Neural cell (in vitro differentiated cells): ENCODE measurements around the gene DCANP1. TPM values are rescaled to one million over a fixed set of nuclear protein-coding genes. Genes with fewer than 3 reads are reported as not detected.

Experiments used
- H2AFZ ChIP-seq: fragments of 200-600, 300-800 bp; sonication (generic), shearing (Covaris generic); 2 replicates; pipeline ENCODE4 v1.6.0; 2014; ENCODE audit warnings: low read depth, mild to moderate bottlenecking, antibody characterized with exemption, low read length, moderate library complexity
- H3F3A ChIP-seq: fragments of 200-600 bp; shearing (Covaris generic); 2 replicates; pipeline ENCODE4 v1.6.1; 2016; ENCODE audit warnings: mild to moderate bottlenecking, moderate library complexity, mixed read lengths, antibody characterized with exemption, low read length; ENCODE audit not compliant: insufficient read depth, poor library complexity, severe bottlenecking
- H3K27ac ChIP-seq: fragments of 200-600, 300-800 bp; sonication (generic), shearing (Covaris generic); 2 replicates; pipeline ENCODE4 v1.5.1; 2014; ENCODE audit warnings: mild to moderate bottlenecking, low read length, moderate library complexity
- H3K27me3 ChIP-seq: fragments of 300-800, 200-600 bp; sonication (generic), shearing (Covaris generic); 2 replicates; pipeline ENCODE4 v1.6.0; 2014; ENCODE audit warnings: mild to moderate bottlenecking, low read depth, low read length, moderate library complexity; ENCODE audit not compliant: insufficient read depth
- H3K36me3 ChIP-seq: fragments of 300-800, 200-600 bp; sonication (generic), shearing (Covaris generic); 2 replicates; pipeline ENCODE4 v1.5.1; 2014; ENCODE audit warnings: mild to moderate bottlenecking, antibody characterized with exemption, low read length, moderate library complexity; ENCODE audit not compliant: insufficient read depth
- H3K4me2 ChIP-seq: fragments of 300-800, 200-600 bp; sonication (generic), shearing (Covaris generic); 2 replicates; pipeline ENCODE4 v1.6.0; 2014; ENCODE audit warnings: mild to moderate bottlenecking, low read length
- H3K4me3 ChIP-seq: fragments of 300-800, 200-600 bp; sonication (generic), shearing (Covaris generic); 2 replicates; pipeline ENCODE4 v1.5.1; 2014; ENCODE audit warnings: mild to moderate bottlenecking, low read length, moderate library complexity
- H3K79me2 ChIP-seq: fragments of 200-600 bp; shearing (Covaris generic); replicated peaks from 2 replicates; pipeline ENCODE4 v1.6.0; 2014; ENCODE audit warnings: mild to moderate bottlenecking, low read length, moderate library complexity; ENCODE audit not compliant: insufficient read depth
- H3K9ac ChIP-seq: fragments of 300-800, 200-600 bp; sonication (generic), shearing (Covaris generic); 2 replicates; pipeline ENCODE4 v1.6.1; 2016; ENCODE audit warnings: mild to moderate bottlenecking, low read length, mixed read lengths
- H3K9me2 ChIP-seq: fragments of 200-600 bp; shearing (Covaris generic); 2 replicates; pipeline ENCODE4 v1.6.1; 2016; ENCODE audit warnings: mild to moderate bottlenecking, low read length, mixed read lengths; ENCODE audit not compliant: insufficient read depth
- H3K9me3 ChIP-seq: fragments of 200-600, 300-800 bp; sonication (generic), shearing (Covaris generic); 2 replicates; pipeline ENCODE4 v1.6.1; 2016; ENCODE audit warnings: mild to moderate bottlenecking, mixed run types, low read length, moderate library complexity, mixed read lengths
- H4K20me1 ChIP-seq: fragments of 200-600 bp; shearing (Covaris generic); 2 replicates; pipeline ENCODE4 v1.6.1; 2016; ENCODE audit warnings: mild to moderate bottlenecking, mixed run types; ENCODE audit not compliant: insufficient read depth
- CTCF ChIP-seq: fragments of 450-650 bp; IDR thresholded peaks from 2 replicates; pipeline ENCODE4 v1.5.1; 2014; ENCODE audit warnings: antibody characterized with exemption, mild to moderate bottlenecking, moderate library complexity; ENCODE audit not compliant: poor library complexity, severe bottlenecking
- EP300 ChIP-seq: fragments of 450-650 bp; conservative IDR thresholded peaks from 2 replicates; pipeline ENCODE4 v1.6.1; 2014; ENCODE audit warnings: antibody characterized with exemption, mild to moderate bottlenecking, moderate library complexity; ENCODE audit not compliant: poor library complexity, severe bottlenecking
- EZH2 ChIP-seq: fragments of 200-600, 300-800 bp; shearing (Covaris generic), sonication (generic); IDR thresholded peaks from 2 replicates; pipeline ENCODE4 v1.6.1; 2014; ENCODE audit warnings: antibody characterized with exemption, low read length, borderline replicate concordance, mild to moderate bottlenecking; ENCODE audit not compliant: insufficient read depth, poor library complexity, severe bottlenecking
- MXI1 ChIP-seq: fragments of 450-650 bp; conservative IDR thresholded peaks from 2 replicates; pipeline ENCODE4 v1.6.1; 2014; ENCODE audit warnings: antibody characterized with exemption, mild to moderate bottlenecking; ENCODE audit not compliant: poor library complexity, severe bottlenecking
- POLR2AphosphoS5 ChIP-seq: IDR thresholded peaks from 2 replicates; pipeline ENCODE4 v1.6.1; 2012
- RAD21 ChIP-seq: fragments of 450-650 bp; conservative IDR thresholded peaks from 2 replicates; pipeline ENCODE4 v1.6.1; 2014; ENCODE audit warnings: antibody characterized with exemption, mild to moderate bottlenecking, moderate library complexity
- REST ChIP-seq: IDR thresholded peaks from 2 replicates; pipeline ENCODE4 v1.6.1; 2012; ENCODE audit warnings: borderline replicate concordance
- SMC3 ChIP-seq: fragments of 450-650 bp; conservative IDR thresholded peaks from 2 replicates; pipeline ENCODE4 v1.6.1; 2014; ENCODE audit warnings: antibody characterized with exemption, mild to moderate bottlenecking, moderate library complexity; ENCODE audit not compliant: poor library complexity
- TAF1 ChIP-seq: IDR thresholded peaks from 2 replicates; pipeline ENCODE4 v1.6.1; 2012; ENCODE audit warnings: low read depth
- polyA plus RNA-seq: library from polyadenylated mRNA; depleted of rRNA; stranded (reverse); fragments of >200 nt; gene quantifications from 2 replicates; pipeline ENCODE4 v1.2.3, GENCODE V29; 2014

DCANP1 gene
- polyA plus RNA-seq, 1 donor from 2014 or later = not detected

- no peak overlapping the region for H3K4me2 ChIP-seq
- no peaks in the 10 kb centered on the region for H3K9me2 ChIP-seq
- H3K9ac ChIP-seq = no peak overlapping the region
- H2AFZ ChIP-seq = no peak overlapping the region
- TF ChIP-seq MXI1 (no peak), SMC3 (no peak), RAD21 (no peak), REST (no peak), CTCF (no peak), POLR2AphosphoS5 (no peak), EZH2 (no peak), TAF1 (no peak), EP300 (no peak)
- H4K20me1 ChIP-seq = no peaks in the 10 kb centered on the region
- H3F3A ChIP-seq = no peaks in the 10 kb centered on the region
- H3K9me3 ChIP-seq = no peaks in the 10 kb centered on the region
- no peak overlapping the region for H3K27ac ChIP-seq
- H3K27me3 ChIP-seq = peaks cover 3% of the 10 kb centered on the region
- no peaks in the 10 kb centered on the region for H3K79me2 ChIP-seq
- no peaks in the 10 kb centered on the region for H3K36me3 ChIP-seq
- no peak overlapping the region for H3K4me3 ChIP-seq
Measured at GRCh38 chr5:135456238-135457099, 9.3 kb upstream of the DCANP1 start.

- no peak overlapping the region for H3K9ac ChIP-seq
- H3K79me2 ChIP-seq = no peaks in the 10 kb centered on the region
- no peaks in the 10 kb centered on the region for H4K20me1 ChIP-seq
- H2AFZ ChIP-seq = no peak overlapping the region
- no peak overlapping the region for H3K4me3 ChIP-seq
- H3K36me3 ChIP-seq = no peaks in the 10 kb centered on the region
- no peaks in the 10 kb centered on the region for H3K9me2 ChIP-seq
- H3K9me3 ChIP-seq = no peaks in the 10 kb centered on the region
- H3K27me3 ChIP-seq = no peaks in the 10 kb centered on the region
- H3K4me2 ChIP-seq = no peak overlapping the region
- no peaks in the 10 kb centered on the region for H3F3A ChIP-seq
- no peak for TF ChIP-seq RAD21
- TF ChIP-seq POLR2AphosphoS5 = no peak
- no peak for TF ChIP-seq TAF1
- no peak for TF ChIP-seq CTCF
- no peak for TF ChIP-seq MXI1
- no peak for TF ChIP-seq SMC3
- TF ChIP-seq REST = no peak
- no peak for TF ChIP-seq EP300
- H3K27ac ChIP-seq = no peak overlapping the region
Measured at GRCh38 chr5:135455876-135456237, 8.7 kb upstream of the DCANP1 start.
